ENCODE measurements around the gene RALB.

The RALB gene

GRCh38 chr2:120338015-120338414, 85.4 kb downstream of the RALB start:
- Histone ChIP-seq H3K9me3 (replicated peaks; ENCODE audit: insufficient read depth, low read length) (no peaks in the 10 kb centered on the region), H3K4me3 (ENCODE audit: low read length) (no peak overlapping the region), H3K4me1 (ENCODE audit: low read length) (0 out of 2 replicates have a peak, but pooled peaks cover 1% of the 10 kb centered on the region), H3K27me3 (replicated peaks; ENCODE audit: insufficient read depth, low read length) (peaks cover 8% of the 10 kb centered on the region; the same call in 1 of the 2 replicates), H3K27ac (ENCODE audit: low read length) (no peak overlapping the region), H3K36me3 (replicated peaks; ENCODE audit: insufficient read depth, low read length) (no peaks in the 10 kb centered on the region), H2AFZ (ENCODE audit: low read length) (no peak overlapping the region), H3K9ac (ENCODE audit: low read length) (no peak overlapping the region), H3K9me2 (replicated peaks; ENCODE audit: insufficient read depth, low read length) (no peaks in the 10 kb centered on the region), H3F3A (ENCODE audit: insufficient read depth, low read length) (no peaks in the 10 kb centered on the region), H3K79me2 (ENCODE audit: low read length) (no peaks in the 10 kb centered on the region), H3K4me2 (ENCODE audit: low read depth, low read length) (no peak overlapping the region), H4K20me1 (ENCODE audit: insufficient read depth, low read length) (no peaks in the 10 kb centered on the region)
- no peak for DNase-seq
- TF ChIP-seq EZH2phosphoT487 (IDR thresholded peaks at IDR 0.05; ENCODE audit: low read length) (no peak), EZH2 (optimal IDR thresholded peaks at IDR 0.05; ENCODE audit: low read depth, low read length) (no peak)
- TF ChIP-seq, protein P1, sequence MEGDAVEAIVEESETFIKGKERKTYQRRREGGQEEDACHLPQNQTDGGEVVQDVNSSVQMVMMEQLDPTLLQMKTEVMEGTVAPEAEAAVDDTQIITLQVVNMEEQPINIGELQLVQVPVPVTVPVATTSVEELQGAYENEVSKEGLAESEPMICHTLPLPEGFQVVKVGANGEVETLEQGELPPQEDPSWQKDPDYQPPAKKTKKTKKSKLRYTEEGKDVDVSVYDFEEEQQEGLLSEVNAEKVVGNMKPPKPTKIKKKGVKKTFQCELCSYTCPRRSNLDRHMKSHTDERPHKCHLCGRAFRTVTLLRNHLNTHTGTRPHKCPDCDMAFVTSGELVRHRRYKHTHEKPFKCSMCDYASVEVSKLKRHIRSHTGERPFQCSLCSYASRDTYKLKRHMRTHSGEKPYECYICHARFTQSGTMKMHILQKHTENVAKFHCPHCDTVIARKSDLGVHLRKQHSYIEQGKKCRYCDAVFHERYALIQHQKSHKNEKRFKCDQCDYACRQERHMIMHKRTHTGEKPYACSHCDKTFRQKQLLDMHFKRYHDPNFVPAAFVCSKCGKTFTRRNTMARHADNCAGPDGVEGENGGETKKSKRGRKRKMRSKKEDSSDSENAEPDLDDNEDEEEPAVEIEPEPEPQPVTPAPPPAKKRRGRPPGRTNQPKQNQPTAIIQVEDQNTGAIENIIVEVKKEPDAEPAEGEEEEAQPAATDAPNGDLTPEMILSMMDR (IDR thresholded peaks at IDR 0.05; ENCODE audit: low read length), result no peak

GRCh38 chr2:120341977-120342376, 89.3 kb downstream of the RALB start:
- no peaks in the 10 kb centered on the region for H4K20me1 ChIP-seq (ENCODE audit: insufficient read depth, low read length)
- H3F3A ChIP-seq (ENCODE audit: insufficient read depth, low read length), result no peaks in the 10 kb centered on the region
- no peak overlapping the region for H3K4me2 ChIP-seq (ENCODE audit: low read depth, low read length)
- no peak overlapping the region for H3K27ac ChIP-seq (ENCODE audit: low read length)
- no peaks in the 10 kb centered on the region for H3K9me3 ChIP-seq (replicated peaks; ENCODE audit: insufficient read depth, low read length)
- H3K4me1 ChIP-seq (ENCODE audit: low read length), result 0 out of 2 replicates have a peak, but pooled peaks cover 8% of the 10 kb centered on the region
- no peaks in the 10 kb centered on the region for H3K79me2 ChIP-seq (ENCODE audit: low read length)
- H3K9ac ChIP-seq (ENCODE audit: low read length), result no peak overlapping the region
- no peak overlapping the region for H2AFZ ChIP-seq (ENCODE audit: low read length)
- H3K9me2 ChIP-seq (replicated peaks; ENCODE audit: insufficient read depth, low read length), result no peaks in the 10 kb centered on the region
- no peaks in the 10 kb centered on the region for H3K36me3 ChIP-seq (replicated peaks; ENCODE audit: insufficient read depth, low read length)
- TF ChIP-seq EZH2phosphoT487 (IDR thresholded peaks at IDR 0.05; ENCODE audit: low read length), result no peak
- TF ChIP-seq EZH2 (optimal IDR thresholded peaks at IDR 0.05; ENCODE audit: low read depth, low read length), result no peak
- TF ChIP-seq, protein P1 (IDR thresholded peaks at IDR 0.05; ENCODE audit: low read length), result no peak
- DNase-seq, result no peak
- peaks cover 21% of the 10 kb centered on the region for H3K27me3 ChIP-seq (replicated peaks; ENCODE audit: insufficient read depth, low read length)
- H3K4me3 ChIP-seq (ENCODE audit: low read length), result no peak overlapping the region

DNA sequence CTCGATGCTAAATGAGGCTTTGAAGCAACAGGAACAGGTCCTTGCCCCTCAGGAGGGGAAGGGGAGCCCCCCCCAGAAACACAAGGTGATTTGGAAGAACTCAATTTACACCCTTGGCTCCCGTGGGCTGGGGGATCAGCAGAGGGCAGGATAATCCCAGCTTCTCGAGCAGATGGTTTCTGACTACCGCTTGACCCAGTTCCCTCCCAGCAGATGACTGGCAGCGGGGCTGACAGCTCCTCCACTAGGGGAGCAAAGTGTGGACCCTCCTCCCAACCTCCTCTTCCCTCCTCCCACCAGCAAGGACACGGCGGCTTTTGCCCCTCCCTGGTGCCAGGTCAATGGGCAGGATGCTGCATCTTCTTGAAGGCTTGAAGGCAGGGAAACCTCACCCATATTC, 89.8 kb downstream of the RALB start:
- H3K4me2 ChIP-seq (ENCODE audit: low read depth, low read length), result no peak overlapping the region

More for the DNA sequence above, 89.8 kb downstream of the RALB start:
- 0 out of 2 replicates have a peak, but pooled peaks cover 8% of the 10 kb centered on the region for H3K4me1 ChIP-seq (ENCODE audit: low read length)
- H3K27me3 ChIP-seq (replicated peaks; ENCODE audit: insufficient read depth, low read length), result peaks cover 26% of the 10 kb centered on the region
- no peak overlapping the region for H2AFZ ChIP-seq (ENCODE audit: low read length)
- no peaks in the 10 kb centered on the region for H3F3A ChIP-seq (ENCODE audit: insufficient read depth, low read length)
- H4K20me1 ChIP-seq (ENCODE audit: insufficient read depth, low read length), result no peaks in the 10 kb centered on the region
- H3K79me2 ChIP-seq (ENCODE audit: low read length), result no peaks in the 10 kb centered on the region
- H3K9ac ChIP-seq (ENCODE audit: low read length), result no peak overlapping the region
- H3K4me3 ChIP-seq (ENCODE audit: low read length), result no peak overlapping the region
- H3K27ac ChIP-seq (ENCODE audit: low read length), result no peak overlapping the region
- H3K9me3 ChIP-seq (replicated peaks; ENCODE audit: insufficient read depth, low read length), result no peaks in the 10 kb centered on the region
- TF ChIP-seq EZH2phosphoT487 (IDR thresholded peaks at IDR 0.05; ENCODE audit: low read length) (no peak), EZH2 (optimal IDR thresholded peaks at IDR 0.05; ENCODE audit: low read depth, low read length) (no peak)
- TF ChIP-seq, protein P1 (IDR thresholded peaks at IDR 0.05; ENCODE audit: low read length), result no peak
- no peak for DNase-seq
- no peaks in the 10 kb centered on the region for H3K36me3 ChIP-seq (replicated peaks; ENCODE audit: insufficient read depth, low read length)
- H3K9me2 ChIP-seq (replicated peaks; ENCODE audit: insufficient read depth, low read length), result no peaks in the 10 kb centered on the region
